SIG-M5 treated with dmso at 0.1 percent for 504 hours (cell line): Measurements from ENCODE around the gene HOXD3.

Experiments used
- DNase-seq: peaks from one replicate; lab custom pipeline; 2025; ENCODE audit not compliant: unreplicated experiment; lab: John Stamatoyannopoulos, UW

Gene HOXD3

GRCh38 chr2:176121190-176122051 is 35.7 kb upstream of the HOXD3 start:
- DNase-seq, result no peak

GRCh38 chr2:176122052-176122682 is 34.9 kb upstream of the HOXD3 start:
- DNase-seq, result no peak

GRCh38 chr2:176122683-176123410 is 34.3 kb upstream of the HOXD3 start, which contains the start of gene HOXD9:
Gene HOXD9 (plus strand): TSS chr2:176122719. CDS start chr2:176122769, 50 bp downstream.
- no peak for DNase-seq

GRCh38 chr2:176123411-176124109 is 33.5 kb upstream of the HOXD3 start:
- DNase-seq, result no peak

- DNase-seq, result no peak
Measured at GRCh38 chr2:176124110-176124946, 32.8 kb upstream of the HOXD3 start.

- no peak for DNase-seq
Measured at GRCh38 chr2:176124947-176125771, 31.9 kb upstream of the HOXD3 start.

- DNase-seq, result no peak
Measured at GRCh38 chr2:176125772-176126054, 31.4 kb upstream of the HOXD3 start.

- no peak for DNase-seq
Measured at GRCh38 chr2:176126929-176127773, 30.0 kb upstream of the HOXD3 start.

- DNase-seq, result no peak
Measured at GRCh38 chr2:176127774-176128072, 29.4 kb upstream of the HOXD3 start.

GRCh38 chr2:176128172-176128981 is 28.7 kb upstream of the HOXD3 start:
- no peak for DNase-seq

- no peak for DNase-seq
Measured at GRCh38 chr2:176128982-176129796, 27.9 kb upstream of the HOXD3 start, which contains the start of gene HOXD8. Gene HOXD8 (plus strand): TSS chr2:176129705. CDS start chr2:176130367, 662 bp downstream.

- DNase-seq, result no peak
Measured at GRCh38 chr2:176129813-176130146, 27.3 kb upstream of the HOXD3 start.

GRCh38 chr2:176130147-176130956 is 26.8 kb upstream of the HOXD3 start:
- no peak for DNase-seq

GRCh38 chr2:176130957-176131847 is 25.9 kb upstream of the HOXD3 start:
- no peak for DNase-seq

GRCh38 chr2:176131848-176132158 is 25.3 kb upstream of the HOXD3 start:
- DNase-seq, result no peak
